Testis (tissue), 3 donors: ENCODE measurements around the gene PTPRD. TPM values are rescaled to one million over a fixed set of nuclear protein-coding genes. Genes with fewer than 3 reads are reported as not detected.

Source experiments
- DNase-seq: peaks from one replicate; pipeline ENCODE4 v3.0.0-alpha.2; 2019
- H3K27ac ChIP-seq, 2 donors: fragments of 200-600 bp; sonication (generic); one replicate each; pipeline ENCODE4 v1.5.1; 2019
- H3K27me3 ChIP-seq: fragments of 200-600 bp; sonication (generic); one replicate; pipeline ENCODE4 v1.5.1; 2019
- H3K36me3 ChIP-seq: fragments of 200-600 bp; sonication (generic); one replicate; pipeline ENCODE4 v1.5.1; 2017; ENCODE audit warnings: low read depth; ENCODE audit errors: missing control alignments
- H3K4me1 ChIP-seq: fragments of 200-600 bp; sonication (generic); one replicate; pipeline ENCODE4 v1.5.1; 2019
- H3K4me3 ChIP-seq, 2 donors: fragments of 200-600 bp; sonication (generic); one replicate each; pipeline ENCODE4 v1.5.1; 2017 to 2019
- H3K9me3 ChIP-seq: fragments of 200-600 bp; sonication (generic); one replicate; pipeline ENCODE4 v1.5.1; 2017
- CTCF ChIP-seq, 3 experiments: fragments of 450-650 bp in 2 of 3; fragments of 200-600 bp in 1 of 3; sonication (generic) in 1 of 3; IDR thresholded peaks; one replicate each; pipeline ENCODE4 v1.5.1; 2016 to 2019; ENCODE audit warnings: antibody characterized with exemption in 3 of 3, mild to moderate bottlenecking in 2 of 3, moderate library complexity in 1 of 3
- POLR2A ChIP-seq: fragments of 450-650 bp; IDR thresholded peaks from one replicate; pipeline ENCODE4 v1.6.1; 2017; ENCODE audit warnings: antibody characterized with exemption, mild to moderate bottlenecking, moderate library complexity
- WGBS, 2 donors: methylation state at CpG; one replicate each; pipeline ENCODE4 v1.1.5; 2018; 5-methylcytosine and 5-hydroxymethylcytosine counted together
- intact Hi-C: fragments of 100-400 bp; cut with DNase I; formaldehyde crosslinking; loops from one replicate; pipeline ENCODE4 v1.15.1; 2023; ENCODE audit warnings: low total_unique reads
- polyA plus RNA-seq: library from polyadenylated mRNA; stranded (reverse); fragments of 350-450 nt; fragmentation: Illumina TruSeq; extraction: RNeasy Lipid Tissue Mini Kit (QIAGEN cat#74804); gene quantifications from one replicate; pipeline ENCODE4 v1.2.3, GENCODE V29; 2014; ENCODE audit warnings: low read depth, low replicate concordance; ENCODE audit not compliant: insufficient read depth
- total RNA-seq, 2 donors: library from RNA; depleted of rRNA; stranded (reverse); fragments of >200 nt; gene quantifications; one replicate each; pipeline ENCODE4 v1.2.3, GENCODE V29; 2016

PTPRD gene
- total and polyA plus RNA-seq, 3 donors from 2014 or later = 15.4 to 33.6 (median 32.5) TPM

GRCh38 chr9:8651070-8651845 lies 1961.5 kb downstream of the PTPRD start:
- TF ChIP-seq CTCF (IDR thresholded peaks at IDR 0.05) = no peak
- H3K27me3 ChIP-seq = no peaks in the 10 kb centered on the region
- H3K9me3 ChIP-seq = no peaks in the 10 kb centered on the region
- H3K27ac ChIP-seq = no peak overlapping the region
- 71 to 74% methylated on average over 10 of the region's 10 CpGs for WGBS, 2 donors
- H3K4me1 ChIP-seq = no peaks in the 10 kb centered on the region
- no peak for DNase-seq
- no peak overlapping the region for H3K4me3 ChIP-seq
- intact Hi-C loops = no loop called here
- no peaks in the 10 kb centered on the region for H3K36me3 ChIP-seq

GRCh38 chr9:8649807-8650206 lies 1963.0 kb downstream of the PTPRD start:
- intact Hi-C loops = no loop called here
- Histone ChIP-seq H3K27me3 (no peaks in the 10 kb centered on the region), H3K4me1 (no peaks in the 10 kb centered on the region), H3K36me3 (no peaks in the 10 kb centered on the region), H3K9me3 (no peaks in the 10 kb centered on the region), H3K27ac (no peak overlapping the region), H3K4me3 (no peak overlapping the region)
- 91% methylated on average over 4 of the region's 4 CpGs for WGBS, 2 donors
- no peak for TF ChIP-seq CTCF (IDR thresholded peaks at IDR 0.05)
- TF ChIP-seq POLR2A = no peak
- DNase-seq = no peak

- H3K4me1 ChIP-seq = no peaks in the 10 kb centered on the region
- intact Hi-C loops = no loop called here
- no peak overlapping the region for H3K4me3 ChIP-seq
- no peaks in the 10 kb centered on the region for H3K9me3 ChIP-seq
- no peaks in the 10 kb centered on the region for H3K36me3 ChIP-seq
- TF ChIP-seq POLR2A (no peak), CTCF (IDR thresholded peaks at IDR 0.05) (no peak)
- WGBS, 2 donors = 79 to 80% methylated on average over 2 of the region's 2 CpGs
- H3K27me3 ChIP-seq = no peaks in the 10 kb centered on the region
- DNase-seq = no peak
- H3K27ac ChIP-seq = no peak overlapping the region
These were observed 1963.6 kb downstream of the PTPRD start for GRCh38 chr9:8649160-8649559.

- DNase-seq = no peak
- H3K27me3 ChIP-seq = no peaks in the 10 kb centered on the region
- 85 to 88% methylated on average over 2 of the region's 2 CpGs for WGBS, 2 donors
- no peak for TF ChIP-seq CTCF (IDR thresholded peaks at IDR 0.05)
- TF ChIP-seq POLR2A = no peak
- no peak overlapping the region for H3K27ac ChIP-seq
- intact Hi-C loops = no loop called here
- H3K36me3 ChIP-seq = no peaks in the 10 kb centered on the region
- H3K9me3 ChIP-seq = no peaks in the 10 kb centered on the region
- no peak overlapping the region for H3K4me3 ChIP-seq
- H3K4me1 ChIP-seq = no peaks in the 10 kb centered on the region
These were observed 1964.4 kb downstream of the PTPRD start for GRCh38 chr9:8648271-8648845.

GRCh38 chr9:8647824-8648223 lies 1965.0 kb downstream of the PTPRD start:
- intact Hi-C loops = no loop called here
- 94 to 95% methylated on average over 6 of the region's 6 CpGs for WGBS, 2 donors
- DNase-seq = no peak
- Histone ChIP-seq H3K36me3 (no peaks in the 10 kb centered on the region), H3K27me3 (no peaks in the 10 kb centered on the region), H3K27ac (no peak overlapping the region), H3K4me1 (no peaks in the 10 kb centered on the region), H3K4me3 (no peak overlapping the region), H3K9me3 (no peaks in the 10 kb centered on the region)
- TF ChIP-seq POLR2A (no peak), CTCF (IDR thresholded peaks at IDR 0.05) (no peak)
